ENCODE data around the gene PREX1. TPM values are rescaled to one million over a fixed set of nuclear protein-coding genes. Genes with fewer than 3 reads are reported as not detected.

The PREX1 gene
- total RNA-seq, 3 donors from 2014 or later = 28.8 to 31.4 (median 29.5) TPM

DNA sequence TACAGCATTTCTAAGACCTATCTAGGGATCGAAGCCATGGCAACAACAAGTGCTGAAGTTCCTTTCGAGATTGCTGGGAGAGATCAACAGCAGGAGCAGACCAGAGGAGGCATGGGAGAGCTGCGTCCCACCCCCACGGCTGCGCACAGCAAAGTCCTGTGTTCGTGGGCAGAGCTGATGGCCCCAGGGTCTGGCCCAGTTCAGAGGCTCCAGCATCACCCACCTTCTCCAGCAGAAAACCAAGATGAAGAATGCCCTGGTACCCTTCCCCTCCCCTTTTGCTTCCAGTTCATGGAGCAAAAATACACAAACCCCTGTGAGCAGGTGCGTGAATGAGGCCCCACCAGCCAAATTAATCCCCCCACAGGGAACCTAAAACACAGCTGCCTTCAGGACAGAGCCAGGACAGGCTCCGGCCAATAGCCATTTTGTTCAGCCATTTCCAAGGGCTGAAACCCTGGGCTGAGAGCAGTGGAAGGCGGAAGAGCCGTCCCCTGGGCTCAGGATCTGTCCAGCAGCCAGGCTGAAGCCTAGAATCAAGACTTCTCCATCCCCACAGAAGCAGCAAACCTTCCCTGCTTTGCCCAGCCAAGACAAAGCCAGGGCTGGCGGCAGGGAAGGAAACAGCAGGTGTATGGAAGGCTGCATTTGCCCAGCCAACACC is 102.8 kb downstream of the PREX1 start:
- Mint-ChIP-seq H3K36me3 (ENCODE audit: insufficient read depth) (peaks cover 33% of the 10 kb centered on the region), H3K4me1 (ENCODE audit: low read depth) (peaks cover 50% of the 10 kb centered on the region), H3K9me3 (no peaks in the 10 kb centered on the region), H3K27me3 (ENCODE audit: low read depth) (no peaks in the 10 kb centered on the region), H3K4me3 (no peak overlapping the region)
- DNase-seq (no peak), ATAC-seq (no peak)

DNA sequence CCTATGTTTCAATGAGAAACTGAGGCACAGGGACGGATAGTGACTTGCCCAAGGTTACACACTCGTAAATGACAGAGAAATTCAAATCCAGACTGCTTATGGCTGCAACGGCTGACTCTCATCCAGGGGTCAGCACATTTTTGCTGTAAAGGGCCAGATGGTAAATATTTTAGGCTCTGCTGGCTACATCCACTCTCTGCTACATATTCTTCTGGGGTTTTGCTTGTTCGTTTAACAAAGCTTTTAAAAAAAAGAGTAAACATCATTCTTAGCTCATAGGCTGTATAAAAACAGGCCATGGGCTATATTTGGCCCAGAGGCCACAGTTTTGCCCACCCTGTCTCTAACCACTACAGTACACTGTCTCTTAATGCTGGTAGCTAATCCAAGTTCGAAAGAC is 103.4 kb downstream of the PREX1 start:
- Mint-ChIP-seq H3K9me3 (no peaks in the 10 kb centered on the region), H3K27me3 (ENCODE audit: low read depth) (no peaks in the 10 kb centered on the region), H3K4me3 (no peak overlapping the region), H3K36me3 (ENCODE audit: insufficient read depth) (peaks cover 27% of the 10 kb centered on the region), H3K4me1 (ENCODE audit: low read depth) (peaks cover 50% of the 10 kb centered on the region)
- DNase-seq (no peak), ATAC-seq (no peak)

DNA sequence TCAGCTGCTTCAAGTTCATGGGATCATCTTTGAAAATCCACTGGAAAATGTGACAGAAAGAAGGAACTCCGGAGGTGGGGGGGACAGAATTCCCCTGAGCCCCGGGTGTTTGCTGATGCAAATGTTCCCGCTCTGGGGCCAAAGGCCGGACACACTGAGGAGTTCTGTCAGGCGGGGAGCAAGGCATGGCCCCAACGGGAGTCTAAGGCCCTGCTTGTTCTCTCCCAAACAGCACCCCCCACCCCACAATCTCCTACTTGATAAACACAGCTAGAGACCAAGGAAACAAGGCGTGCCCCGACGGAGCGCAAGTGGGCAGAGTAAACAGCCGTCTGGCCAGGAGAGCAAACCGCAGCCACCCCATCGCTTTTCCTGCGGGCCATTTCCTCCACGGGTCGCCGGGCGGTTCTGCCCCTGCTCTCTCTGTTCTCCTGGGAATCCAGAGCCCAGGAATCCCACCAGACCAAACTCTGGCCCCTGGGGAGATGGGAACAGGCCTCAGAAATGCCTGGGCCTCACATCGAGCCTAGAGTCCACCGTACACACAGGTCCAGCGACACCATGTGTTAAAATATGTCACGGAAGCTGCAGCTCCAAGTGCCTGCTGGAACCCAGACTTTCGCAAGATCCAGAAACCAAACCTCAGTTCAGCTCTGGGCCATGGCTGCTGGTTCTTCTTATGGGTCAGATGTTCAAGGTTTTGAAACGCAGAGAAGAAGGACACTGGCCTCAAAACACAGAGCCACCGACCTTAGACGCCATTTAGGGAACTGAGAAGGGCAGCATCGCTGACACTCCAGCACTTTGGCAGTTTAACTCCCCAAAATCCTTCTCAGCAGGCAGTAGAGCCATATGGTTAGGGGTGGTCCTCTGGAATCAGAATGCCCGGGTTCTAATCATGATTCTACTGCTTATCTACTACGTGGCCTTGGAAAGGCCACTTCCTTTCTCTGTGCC is 104.2 kb downstream of the PREX1 start:
- Mint-ChIP-seq H3K4me3 (no peak overlapping the region), H3K36me3 (ENCODE audit: insufficient read depth) (peaks cover 26% of the 10 kb centered on the region), H3K27me3 (ENCODE audit: low read depth) (no peaks in the 10 kb centered on the region), H3K9me3 (no peaks in the 10 kb centered on the region), H3K4me1 (ENCODE audit: low read depth) (peaks cover 56% of the 10 kb centered on the region)
- no peak for DNase-seq
- no peak for ATAC-seq

DNA sequence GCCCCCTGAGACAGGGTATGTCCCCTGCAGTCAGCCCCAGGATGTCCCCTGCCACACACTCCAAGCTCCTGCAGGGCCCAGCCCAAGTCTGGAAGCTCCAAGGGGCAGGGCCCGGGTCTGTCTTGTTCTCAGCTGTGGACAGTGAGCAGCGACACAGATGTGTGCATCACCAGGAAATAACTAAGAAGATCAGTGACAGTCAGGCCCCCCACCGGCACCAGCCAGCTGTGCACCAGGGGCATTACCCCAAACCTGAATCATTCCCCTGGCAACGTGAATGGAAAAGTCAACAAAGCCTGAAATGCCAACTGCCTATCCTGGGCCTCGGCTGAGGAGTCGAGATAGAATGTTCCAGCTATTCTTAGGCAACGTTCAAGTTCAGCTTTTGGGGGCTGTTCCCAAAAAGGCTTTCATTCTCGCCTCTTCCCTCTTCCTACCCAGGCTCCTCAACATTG is 105.0 kb downstream of the PREX1 start:
- peaks cover 60% of the 10 kb centered on the region for H3K4me1 Mint-ChIP-seq (ENCODE audit: low read depth)
- no peaks in the 10 kb centered on the region for H3K27me3 Mint-ChIP-seq (ENCODE audit: low read depth)
- no peaks in the 10 kb centered on the region for H3K9me3 Mint-ChIP-seq
- ATAC-seq (peak in 1 of 2 donors; percentile 32), DNase-seq (no peak)
- H3K4me3 Mint-ChIP-seq = no peak overlapping the region
- H3K36me3 Mint-ChIP-seq (ENCODE audit: insufficient read depth) = peaks cover 26% of the 10 kb centered on the region

DNA sequence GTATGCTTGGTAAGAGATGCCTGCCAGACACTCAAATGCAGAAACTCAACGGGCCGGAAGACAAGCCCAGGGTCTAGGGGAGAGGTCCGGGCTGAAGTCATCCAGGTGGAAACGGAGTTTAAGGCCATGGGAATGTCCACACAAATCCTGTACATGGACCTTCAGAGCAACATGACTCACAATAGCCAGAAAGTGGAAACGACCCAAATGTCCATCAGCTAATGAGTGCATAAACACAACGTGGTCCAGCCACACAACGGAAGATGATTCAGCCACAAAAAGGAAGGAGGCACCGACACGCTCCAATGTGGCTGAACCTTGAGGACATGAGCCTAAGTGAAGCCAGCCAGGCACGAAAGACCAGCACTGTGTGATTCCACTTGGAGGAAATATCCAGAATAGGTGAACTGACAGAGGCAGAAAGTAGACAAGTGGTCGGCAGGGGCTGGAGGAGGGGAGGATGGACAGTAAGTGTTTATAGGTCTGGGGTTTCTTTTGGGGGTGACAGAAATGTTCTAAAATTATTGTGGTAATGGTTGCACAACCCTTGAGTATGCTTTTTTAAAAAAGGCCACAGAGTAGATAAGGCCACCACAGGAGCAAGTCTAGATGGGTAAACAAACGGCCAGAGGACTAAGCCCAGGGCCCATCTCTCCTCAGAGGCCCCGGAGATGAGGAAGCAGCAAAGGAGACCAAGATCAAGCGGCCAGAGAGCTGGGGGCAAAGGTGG is 105.6 kb downstream of the PREX1 start:
- Mint-ChIP-seq H3K36me3 (ENCODE audit: insufficient read depth) (peaks cover 26% of the 10 kb centered on the region), H3K9me3 (no peaks in the 10 kb centered on the region), H3K27me3 (ENCODE audit: low read depth) (no peaks in the 10 kb centered on the region), H3K4me1 (ENCODE audit: low read depth) (peaks cover 66% of the 10 kb centered on the region), H3K4me3 (peak overlapping the region; percentile 48)
- no peak for DNase-seq
- no peak for ATAC-seq

DNA sequence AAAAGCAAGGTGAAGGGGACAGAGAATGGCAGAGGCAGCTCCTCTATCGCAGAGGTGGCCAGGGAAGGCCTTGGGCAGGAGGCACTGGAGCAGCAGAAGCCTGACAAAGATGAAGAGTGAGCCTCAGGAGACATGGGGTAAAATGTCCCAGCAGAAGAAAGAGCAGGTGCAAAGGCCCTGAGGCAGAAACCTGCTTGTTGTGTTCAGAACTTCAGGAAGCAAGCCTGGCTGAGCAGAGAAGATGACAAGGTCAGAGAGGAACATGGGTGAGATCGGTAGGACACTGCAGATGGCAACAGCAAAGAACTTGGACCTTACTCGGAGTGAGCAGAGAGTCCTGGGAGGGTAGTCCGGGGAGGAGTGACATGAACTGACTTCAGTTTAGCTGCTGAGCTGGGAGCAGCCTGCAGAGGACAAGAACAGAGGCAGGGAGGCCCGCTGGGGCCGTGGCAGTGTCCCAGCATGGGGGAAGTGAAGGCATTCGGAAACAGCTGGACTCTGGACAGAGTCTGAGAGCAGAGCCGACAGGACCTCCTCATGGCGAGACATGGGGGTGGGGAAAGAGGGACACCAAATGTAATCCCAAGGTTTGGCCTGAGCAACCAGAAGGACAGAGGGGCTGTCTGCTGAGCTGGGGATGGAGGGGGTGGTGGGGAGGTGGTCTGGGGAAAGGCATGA is 106.3 kb downstream of the PREX1 start:
- Mint-ChIP-seq H3K36me3 (ENCODE audit: insufficient read depth) (peaks cover 21% of the 10 kb centered on the region), H3K9me3 (no peaks in the 10 kb centered on the region), H3K27me3 (ENCODE audit: low read depth) (no peaks in the 10 kb centered on the region), H3K4me1 (ENCODE audit: low read depth) (peaks cover 73% of the 10 kb centered on the region), H3K4me3 (no peak overlapping the region)
- DNase-seq (no peak), ATAC-seq (no peak)

DNA sequence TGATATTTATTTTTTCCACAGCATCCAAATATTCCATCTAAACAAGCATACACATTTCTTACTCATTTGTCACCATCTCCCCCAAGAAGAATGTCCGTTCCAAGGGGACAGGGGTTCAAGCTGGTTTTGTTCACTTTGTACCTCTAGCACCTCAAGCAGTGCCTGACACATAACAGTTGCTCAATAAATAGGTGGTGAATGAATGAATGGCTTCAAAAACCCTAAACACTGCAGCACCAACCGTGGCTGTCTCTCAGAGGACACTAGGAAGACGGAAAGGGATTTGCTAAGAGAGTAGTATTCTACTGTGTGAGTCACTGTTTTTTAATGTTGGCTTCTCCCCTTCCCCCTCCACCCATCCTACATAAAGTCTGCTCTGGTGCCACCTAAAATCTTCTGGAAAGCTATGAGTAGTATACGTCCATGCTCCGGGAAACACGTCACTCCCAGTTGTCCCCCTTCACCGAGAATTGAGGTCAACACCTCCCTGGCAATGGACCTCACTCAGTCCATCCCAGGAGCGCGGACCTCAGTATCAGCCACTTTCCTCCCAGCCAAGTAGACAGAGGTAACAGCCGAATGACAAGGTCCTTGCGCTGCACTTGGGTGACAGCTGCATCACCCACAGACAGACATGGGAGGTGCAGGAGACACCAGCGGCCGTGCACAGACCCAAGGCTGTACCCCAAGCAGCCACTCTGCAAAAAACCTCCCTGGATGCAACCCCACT is 107.4 kb downstream of the PREX1 start:
- Mint-ChIP-seq H3K27me3 (ENCODE audit: low read depth) (no peaks in the 10 kb centered on the region), H3K9me3 (no peaks in the 10 kb centered on the region), H3K4me3 (no peak overlapping the region), H3K36me3 (ENCODE audit: insufficient read depth) (peaks cover 12% of the 10 kb centered on the region), H3K4me1 (ENCODE audit: low read depth) (peaks cover 84% of the 10 kb centered on the region)
- DNase-seq (no peak), ATAC-seq (no peak)

DNA sequence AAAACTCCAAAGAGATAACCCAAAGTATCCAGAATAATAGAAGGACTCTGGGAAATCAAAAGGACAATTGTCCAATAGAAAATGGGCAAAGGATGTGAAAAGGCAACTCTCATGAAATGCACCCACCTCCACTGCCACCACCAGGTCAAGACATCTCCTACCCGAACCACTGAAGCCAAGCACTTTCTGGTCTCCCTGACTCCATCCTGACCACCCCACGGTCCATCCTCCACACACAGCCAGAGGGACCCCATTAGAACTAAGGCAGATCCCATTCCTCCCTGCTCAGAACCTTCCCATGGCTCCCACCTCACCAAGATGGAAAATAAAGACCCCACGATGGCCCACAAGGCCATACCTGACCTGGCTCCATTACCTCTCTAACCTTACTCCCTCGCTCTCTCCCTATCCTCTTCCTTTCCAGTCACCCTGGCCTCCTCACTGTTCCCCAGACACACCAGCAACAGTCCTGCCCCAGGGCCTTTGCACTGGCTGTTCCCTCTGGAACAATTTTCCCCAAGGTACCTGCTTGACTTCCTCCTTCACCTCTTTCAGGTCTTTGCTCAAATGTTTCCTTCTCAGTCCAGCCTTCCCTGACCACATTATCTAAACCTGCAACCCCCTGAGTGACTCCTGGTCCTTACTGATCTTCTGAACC is 108.1 kb downstream of the PREX1 start:
- Mint-ChIP-seq H3K4me1 (ENCODE audit: low read depth) (peaks cover 89% of the 10 kb centered on the region), H3K4me3 (peak overlapping the region; percentile 42)

DNA sequence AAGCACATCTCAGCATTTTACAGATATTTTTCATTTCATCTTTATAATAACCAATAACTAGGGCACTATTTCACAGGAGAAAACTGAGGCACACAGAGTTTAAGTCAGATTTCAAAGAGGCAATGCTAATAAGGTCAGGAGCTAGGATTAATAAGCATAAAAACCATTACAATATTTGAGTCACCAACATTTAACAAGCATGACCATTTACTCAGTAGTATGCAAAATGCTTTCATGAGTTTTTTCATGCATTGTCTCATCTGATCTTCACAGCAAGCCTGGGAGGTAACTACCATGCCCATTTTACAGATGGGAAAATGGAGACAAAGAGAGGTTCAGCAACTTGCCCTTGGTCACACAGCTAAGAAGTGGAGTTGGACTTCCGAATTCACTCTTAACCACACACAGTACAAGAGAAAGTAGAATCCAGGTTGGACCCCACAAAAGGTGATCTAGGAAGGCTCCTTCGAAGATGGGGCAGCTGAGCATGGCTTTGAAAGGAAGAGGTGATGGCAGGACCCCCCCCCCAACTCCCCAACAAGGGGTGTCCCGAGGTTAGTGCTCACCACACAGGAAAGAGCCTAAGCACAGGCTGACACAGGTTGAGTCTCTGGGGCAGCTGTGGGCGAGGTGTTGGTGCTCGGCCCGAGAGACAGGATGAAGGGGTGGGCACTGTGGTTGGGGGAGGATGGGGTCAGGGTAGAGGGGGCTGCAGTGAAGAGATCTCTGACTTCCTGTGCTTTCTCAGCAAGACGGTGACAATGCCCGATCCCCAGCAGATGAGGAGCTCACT is 108.8 kb downstream of the PREX1 start:
- Mint-ChIP-seq H3K4me3 (peak overlapping the region; percentile 42), H3K9me3 (no peaks in the 10 kb centered on the region), H3K27me3 (ENCODE audit: low read depth) (no peaks in the 10 kb centered on the region), H3K36me3 (ENCODE audit: insufficient read depth) (peaks cover 11% of the 10 kb centered on the region), H3K4me1 (ENCODE audit: low read depth) (peaks cover 94% of the 10 kb centered on the region)
- ATAC-seq = peak; percentile 47 to 58
- DNase-seq = peak; percentile 14

More for the DNA sequence above, 108.1 kb downstream of the PREX1 start:
- H3K9me3 Mint-ChIP-seq = no peaks in the 10 kb centered on the region
- DNase-seq (no peak), ATAC-seq (no peak)
- peaks cover 11% of the 10 kb centered on the region for H3K36me3 Mint-ChIP-seq (ENCODE audit: insufficient read depth)
- no peaks in the 10 kb centered on the region for H3K27me3 Mint-ChIP-seq (ENCODE audit: low read depth)

DNA sequence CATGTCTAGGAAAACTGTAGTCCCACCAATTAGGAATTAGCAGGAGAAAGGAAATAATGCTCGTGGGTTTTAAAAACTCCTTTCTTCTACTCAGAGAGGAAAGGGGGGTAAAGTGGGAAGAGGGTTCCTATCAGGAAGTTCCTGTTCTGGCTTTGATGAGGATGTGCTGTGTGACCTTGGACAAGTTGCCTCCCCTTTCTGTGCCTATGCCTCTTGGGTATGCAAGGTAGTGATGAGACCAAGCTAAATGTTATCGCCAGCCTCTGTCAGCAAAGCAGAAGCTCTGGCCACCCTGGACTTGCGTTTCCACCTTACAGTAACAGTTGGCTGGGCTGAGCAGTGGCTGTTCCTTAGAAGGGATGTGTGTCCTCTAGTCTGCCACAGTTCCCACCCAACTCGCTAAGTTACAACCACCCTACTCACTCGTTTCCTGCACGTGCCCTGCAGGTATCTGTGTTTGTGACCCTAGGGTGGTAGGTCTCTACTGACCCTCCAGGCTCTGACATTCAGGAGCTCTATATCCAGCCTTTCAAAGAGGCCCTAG is 110.0 kb downstream of the PREX1 start:
- DNase-seq (no peak), ATAC-seq (no peak)
- no peaks in the 10 kb centered on the region for H3K9me3 Mint-ChIP-seq
- peaks cover 93% of the 10 kb centered on the region for H3K4me1 Mint-ChIP-seq (ENCODE audit: low read depth)
- no peak overlapping the region for H3K4me3 Mint-ChIP-seq
- no peaks in the 10 kb centered on the region for H3K27me3 Mint-ChIP-seq (ENCODE audit: low read depth)
- peaks cover 11% of the 10 kb centered on the region for H3K36me3 Mint-ChIP-seq (ENCODE audit: insufficient read depth)

DNA sequence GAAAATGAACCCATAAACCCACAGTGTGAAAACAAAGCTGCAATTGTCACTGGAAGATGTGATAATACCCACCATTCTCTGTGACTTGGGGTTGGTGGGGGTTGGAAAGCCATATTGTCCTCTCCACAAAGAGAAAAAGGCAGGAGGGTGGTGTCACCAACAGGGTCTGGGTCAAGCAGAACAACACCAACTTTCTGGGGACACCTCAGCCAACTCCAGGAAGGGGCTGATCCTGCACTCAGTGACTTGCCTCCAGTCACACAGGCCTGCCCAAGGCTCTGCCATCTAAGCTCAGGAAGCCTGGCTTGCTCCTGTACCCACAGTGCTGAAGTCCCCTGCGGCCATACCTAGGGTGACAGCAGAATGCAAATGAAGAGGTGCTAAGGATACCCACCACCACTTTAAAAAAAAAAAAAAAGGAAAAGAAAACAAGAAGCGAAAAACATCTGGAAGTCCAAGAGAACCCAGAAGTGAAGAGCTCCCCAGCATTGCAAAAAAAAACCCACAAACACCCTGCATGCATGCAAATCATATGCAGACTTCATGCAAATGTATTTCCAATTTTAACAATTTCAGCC is 110.6 kb downstream of the PREX1 start:
- H3K27me3 Mint-ChIP-seq (ENCODE audit: low read depth) = no peaks in the 10 kb centered on the region
- peaks cover 93% of the 10 kb centered on the region for H3K4me1 Mint-ChIP-seq (ENCODE audit: low read depth)
- no peaks in the 10 kb centered on the region for H3K9me3 Mint-ChIP-seq
- DNase-seq (no peak), ATAC-seq (no peak)
- H3K36me3 Mint-ChIP-seq (ENCODE audit: insufficient read depth) = peaks cover 11% of the 10 kb centered on the region
- no peak overlapping the region for H3K4me3 Mint-ChIP-seq

DNA sequence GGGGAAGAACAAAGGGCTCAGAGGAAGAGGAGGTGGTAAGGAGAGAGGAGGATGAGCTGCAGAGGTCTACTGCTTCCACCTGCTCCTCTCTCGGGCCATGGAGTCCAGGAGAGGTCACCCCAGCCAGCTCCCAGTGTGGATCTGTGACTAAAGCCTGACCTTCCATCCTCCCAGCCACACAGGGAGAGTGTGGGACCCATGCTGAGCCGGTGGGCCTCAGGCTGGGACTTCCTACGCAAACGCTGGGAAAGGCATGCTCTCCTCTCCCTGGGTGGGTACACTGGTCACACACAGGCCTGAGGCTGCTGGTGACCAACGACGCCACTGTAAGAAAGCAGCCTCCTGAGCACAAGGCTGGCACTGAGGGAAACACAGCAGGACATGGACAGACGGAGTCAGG is 111.3 kb downstream of the PREX1 start:
- DNase-seq = no peak
- Mint-ChIP-seq H3K36me3 (ENCODE audit: insufficient read depth) (peaks cover 10% of the 10 kb centered on the region), H3K4me3 (peak overlapping the region; percentile 68), H3K4me1 (ENCODE audit: low read depth) (peaks cover 90% of the 10 kb centered on the region), H3K9me3 (no peaks in the 10 kb centered on the region), H3K27me3 (ENCODE audit: low read depth) (no peaks in the 10 kb centered on the region)
- ATAC-seq = peak in 1 of 2 donors; percentile 13

Measured in activated T-cell treated with anti-CD3 and anti-CD28 coated beads, Interleukin-2, amount 50 U/mL, for 4 hours (primary cell).